ENCODE measurements around the gene DSE.

Gene DSE

GRCh38 chr6:116386581-116387299 is 16.0 kb downstream of the DSE start:
- peak; percentile 72 for DNase-seq (ENCODE audit: low spot score)
- peak; percentile 88 for FAIRE-seq

- peak; percentile 78 for DNase-seq (ENCODE audit: low spot score)
- FAIRE-seq, result no peak
Observed at GRCh38 chr6:116387374-116387773, 16.6 kb downstream of the DSE start.

GRCh38 chr6:116388924-116389323 is 18.2 kb downstream of the DSE start:
- FAIRE-seq (no peak), DNase-seq (ENCODE audit: low spot score) (no peak)

- FAIRE-seq (peak; percentile 63), DNase-seq (ENCODE audit: low spot score) (no peak)
Observed at GRCh38 chr6:116389357-116389756, 18.6 kb downstream of the DSE start.

- FAIRE-seq, result no peak
- DNase-seq (ENCODE audit: low spot score), result no peak
Observed at GRCh38 chr6:116390581-116390980, 19.8 kb downstream of the DSE start.

- DNase-seq (ENCODE audit: low spot score), result no peak
- FAIRE-seq, result no peak
Observed at GRCh38 chr6:116392132-116393013, 21.6 kb downstream of the DSE start.

GRCh38 chr6:116393430-116393829 is 22.7 kb downstream of the DSE start:
- DNase-seq (ENCODE audit: low spot score) (no peak), FAIRE-seq (no peak)

- FAIRE-seq (no peak), DNase-seq (ENCODE audit: low spot score) (no peak)
Observed at GRCh38 chr6:116395647-116396046, 24.9 kb downstream of the DSE start.

- DNase-seq (ENCODE audit: low spot score) (no peak), FAIRE-seq (no peak)
Observed at GRCh38 chr6:116396441-116396840, 25.7 kb downstream of the DSE start.

GRCh38 chr6:116397914-116398313 is 27.2 kb downstream of the DSE start:
- DNase-seq (ENCODE audit: low spot score), result no peak
- FAIRE-seq, result no peak

- FAIRE-seq, result peak; percentile 17
- no peak for DNase-seq (ENCODE audit: low spot score)
Observed at GRCh38 chr6:116398316-116399010, 27.7 kb downstream of the DSE start.

GRCh38 chr6:116399287-116399686 is 28.5 kb downstream of the DSE start:
- DNase-seq (ENCODE audit: low spot score) (no peak), FAIRE-seq (no peak)

GRCh38 chr6:116400328-116400727 is 29.6 kb downstream of the DSE start:
- no peak for DNase-seq (ENCODE audit: low spot score)
- no peak for FAIRE-seq

- DNase-seq (ENCODE audit: low spot score), result no peak
- FAIRE-seq, result no peak
Observed at GRCh38 chr6:116402108-116402937, 31.6 kb downstream of the DSE start.

- FAIRE-seq (peak; percentile 49), DNase-seq (ENCODE audit: low spot score) (no peak)
Observed at GRCh38 chr6:116403205-116403604, 32.5 kb downstream of the DSE start.

- DNase-seq (ENCODE audit: low spot score), result no peak
- no peak for FAIRE-seq
Observed at GRCh38 chr6:116404696-116405095, 33.9 kb downstream of the DSE start.

- no peak for FAIRE-seq
- no peak for DNase-seq (ENCODE audit: low spot score)
Observed at GRCh38 chr6:116405138-116405537, 34.4 kb downstream of the DSE start.

- no peak for DNase-seq (ENCODE audit: low spot score)
- FAIRE-seq, result no peak
Observed at GRCh38 chr6:116405652-116406356, 35.1 kb downstream of the DSE start.

GRCh38 chr6:116406678-116407345 is 36.1 kb downstream of the DSE start:
- FAIRE-seq (no peak), DNase-seq (ENCODE audit: low spot score) (peak; percentile 39)

- DNase-seq (ENCODE audit: low spot score) (no peak), FAIRE-seq (no peak)
Observed at GRCh38 chr6:116408491-116408890, 37.7 kb downstream of the DSE start.
